Liver (tissue), 3 donors: ENCODE measurements around the gene SPATA13.
A peak's percentile ranks its signal among the peaks of the same experiment; 100 is the strongest.

Experiments
- FOXA1 ChIP-seq: IDR thresholded peaks from 2 replicates; pipeline ENCODE4 v1.6.1; 2016; ENCODE audit warnings: antibody characterized with exemption
- GABPA ChIP-seq, 2 donors: IDR thresholded peaks in 1 of 2; conservative IDR thresholded peaks in 1 of 2; 2 replicates each; pipeline ENCODE4 v1.6.1; 2016; ENCODE audit warnings: antibody characterized with exemption in 2 of 2, mild to moderate bottlenecking in 1 of 2, moderate library complexity in 1 of 2
- RAD21 ChIP-seq, 2 donors: IDR thresholded peaks; 2 replicates each; pipeline ENCODE4 v1.6.1; 2016; ENCODE audit warnings: antibody characterized with exemption in 2 of 2, mild to moderate bottlenecking in 2 of 2
- YY1 ChIP-seq: IDR thresholded peaks from 2 replicates; pipeline ENCODE4 v1.6.1; 2016; ENCODE audit warnings: antibody characterized with exemption, mild to moderate bottlenecking
- TF ChIP-seq, protein P1 (sequence below): IDR thresholded peaks from 2 replicates; pipeline ENCODE4 v1.6.1; 2016; ENCODE audit warnings: antibody characterized with exemption, mild to moderate bottlenecking
- TF ChIP-seq, protein P2 (sequence below): fragments of 150-350 bp; IDR thresholded peaks from 2 replicates; pipeline ENCODE4 v1.5.1; 2017; ENCODE audit warnings: improper control_type of control experiment, low read depth, low read length; ENCODE audit not compliant: missing input control
- TF ChIP-seq, protein P3 (sequence below): IDR thresholded peaks from 2 replicates; pipeline ENCODE4 v1.6.1; 2016; ENCODE audit warnings: antibody characterized with exemption
- TF ChIP-seq, protein P4 (sequence below): IDR thresholded peaks from 2 replicates; pipeline ENCODE4 v1.6.1; 2016; ENCODE audit warnings: antibody characterized with exemption
- donor health status: healthy.
- donor health status: healthy.

DNA sequence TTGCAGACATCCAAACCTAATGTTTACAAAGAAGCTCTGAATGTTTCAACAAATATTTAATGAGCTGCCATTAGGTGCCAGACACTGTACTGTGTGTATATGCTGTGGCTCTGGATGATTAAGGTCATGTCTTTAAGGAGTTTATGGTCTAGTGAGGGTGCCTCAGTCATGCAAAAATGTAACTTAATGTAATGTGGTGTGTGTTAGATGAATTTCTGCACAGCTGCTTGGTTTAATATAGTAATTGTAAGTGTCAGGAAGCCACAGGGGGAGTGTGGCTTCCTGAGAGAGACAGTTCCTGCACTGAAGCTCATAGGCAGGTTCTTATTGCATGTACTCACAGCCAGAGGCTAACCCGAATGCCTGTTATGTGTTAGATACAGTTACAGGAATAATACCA, 43.3 kb downstream of the SPATA13 start:
- TF ChIP-seq, protein P1, sequence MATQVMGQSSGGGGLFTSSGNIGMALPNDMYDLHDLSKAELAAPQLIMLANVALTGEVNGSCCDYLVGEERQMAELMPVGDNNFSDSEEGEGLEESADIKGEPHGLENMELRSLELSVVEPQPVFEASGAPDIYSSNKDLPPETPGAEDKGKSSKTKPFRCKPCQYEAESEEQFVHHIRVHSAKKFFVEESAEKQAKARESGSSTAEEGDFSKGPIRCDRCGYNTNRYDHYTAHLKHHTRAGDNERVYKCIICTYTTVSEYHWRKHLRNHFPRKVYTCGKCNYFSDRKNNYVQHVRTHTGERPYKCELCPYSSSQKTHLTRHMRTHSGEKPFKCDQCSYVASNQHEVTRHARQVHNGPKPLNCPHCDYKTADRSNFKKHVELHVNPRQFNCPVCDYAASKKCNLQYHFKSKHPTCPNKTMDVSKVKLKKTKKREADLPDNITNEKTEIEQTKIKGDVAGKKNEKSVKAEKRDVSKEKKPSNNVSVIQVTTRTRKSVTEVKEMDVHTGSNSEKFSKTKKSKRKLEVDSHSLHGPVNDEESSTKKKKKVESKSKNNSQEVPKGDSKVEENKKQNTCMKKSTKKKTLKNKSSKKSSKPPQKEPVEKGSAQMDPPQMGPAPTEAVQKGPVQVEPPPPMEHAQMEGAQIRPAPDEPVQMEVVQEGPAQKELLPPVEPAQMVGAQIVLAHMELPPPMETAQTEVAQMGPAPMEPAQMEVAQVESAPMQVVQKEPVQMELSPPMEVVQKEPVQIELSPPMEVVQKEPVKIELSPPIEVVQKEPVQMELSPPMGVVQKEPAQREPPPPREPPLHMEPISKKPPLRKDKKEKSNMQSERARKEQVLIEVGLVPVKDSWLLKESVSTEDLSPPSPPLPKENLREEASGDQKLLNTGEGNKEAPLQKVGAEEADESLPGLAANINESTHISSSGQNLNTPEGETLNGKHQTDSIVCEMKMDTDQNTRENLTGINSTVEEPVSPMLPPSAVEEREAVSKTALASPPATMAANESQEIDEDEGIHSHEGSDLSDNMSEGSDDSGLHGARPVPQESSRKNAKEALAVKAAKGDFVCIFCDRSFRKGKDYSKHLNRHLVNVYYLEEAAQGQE, result no peak
- TF ChIP-seq, protein P2, sequence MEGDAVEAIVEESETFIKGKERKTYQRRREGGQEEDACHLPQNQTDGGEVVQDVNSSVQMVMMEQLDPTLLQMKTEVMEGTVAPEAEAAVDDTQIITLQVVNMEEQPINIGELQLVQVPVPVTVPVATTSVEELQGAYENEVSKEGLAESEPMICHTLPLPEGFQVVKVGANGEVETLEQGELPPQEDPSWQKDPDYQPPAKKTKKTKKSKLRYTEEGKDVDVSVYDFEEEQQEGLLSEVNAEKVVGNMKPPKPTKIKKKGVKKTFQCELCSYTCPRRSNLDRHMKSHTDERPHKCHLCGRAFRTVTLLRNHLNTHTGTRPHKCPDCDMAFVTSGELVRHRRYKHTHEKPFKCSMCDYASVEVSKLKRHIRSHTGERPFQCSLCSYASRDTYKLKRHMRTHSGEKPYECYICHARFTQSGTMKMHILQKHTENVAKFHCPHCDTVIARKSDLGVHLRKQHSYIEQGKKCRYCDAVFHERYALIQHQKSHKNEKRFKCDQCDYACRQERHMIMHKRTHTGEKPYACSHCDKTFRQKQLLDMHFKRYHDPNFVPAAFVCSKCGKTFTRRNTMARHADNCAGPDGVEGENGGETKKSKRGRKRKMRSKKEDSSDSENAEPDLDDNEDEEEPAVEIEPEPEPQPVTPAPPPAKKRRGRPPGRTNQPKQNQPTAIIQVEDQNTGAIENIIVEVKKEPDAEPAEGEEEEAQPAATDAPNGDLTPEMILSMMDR, result no peak
- TF ChIP-seq, protein P3, sequence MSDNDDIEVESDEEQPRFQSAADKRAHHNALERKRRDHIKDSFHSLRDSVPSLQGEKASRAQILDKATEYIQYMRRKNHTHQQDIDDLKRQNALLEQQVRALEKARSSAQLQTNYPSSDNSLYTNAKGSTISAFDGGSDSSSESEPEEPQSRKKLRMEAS, result no peak
- TF ChIP-seq, protein P4, sequence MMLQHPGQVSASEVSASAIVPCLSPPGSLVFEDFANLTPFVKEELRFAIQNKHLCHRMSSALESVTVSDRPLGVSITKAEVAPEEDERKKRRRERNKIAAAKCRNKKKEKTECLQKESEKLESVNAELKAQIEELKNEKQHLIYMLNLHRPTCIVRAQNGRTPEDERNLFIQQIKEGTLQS, result no peak
- TF ChIP-seq FOXA1 (no peak), YY1 (peak; percentile 20), GABPA (IDR thresholded peaks at IDR 0.05 in 1 of 2, conservative IDR thresholded peaks at IDR 0.05 in 1 of 2) (no peak), RAD21 (IDR thresholded peaks at IDR 0.05) (no peak)
